HG02885 (cell line): ENCODE results near the gene CIB4.

ENCODE experiments used
- ATAC-seq: cut with Tn5 transposase; IDR thresholded peaks from one replicate; pipeline ENCODE4 v1.9.1; 2021; ENCODE audit warnings: mild to moderate bottlenecking; ENCODE audit not compliant: unreplicated experiment, poor library complexity

Gene CIB4

GRCh38 chr2:26612522-26613240 is 28.5 kb downstream of the CIB4 start:
- no peak for ATAC-seq

GRCh38 chr2:26612034-26612433 is 29.1 kb downstream of the CIB4 start:
- ATAC-seq: no peak

DNA sequence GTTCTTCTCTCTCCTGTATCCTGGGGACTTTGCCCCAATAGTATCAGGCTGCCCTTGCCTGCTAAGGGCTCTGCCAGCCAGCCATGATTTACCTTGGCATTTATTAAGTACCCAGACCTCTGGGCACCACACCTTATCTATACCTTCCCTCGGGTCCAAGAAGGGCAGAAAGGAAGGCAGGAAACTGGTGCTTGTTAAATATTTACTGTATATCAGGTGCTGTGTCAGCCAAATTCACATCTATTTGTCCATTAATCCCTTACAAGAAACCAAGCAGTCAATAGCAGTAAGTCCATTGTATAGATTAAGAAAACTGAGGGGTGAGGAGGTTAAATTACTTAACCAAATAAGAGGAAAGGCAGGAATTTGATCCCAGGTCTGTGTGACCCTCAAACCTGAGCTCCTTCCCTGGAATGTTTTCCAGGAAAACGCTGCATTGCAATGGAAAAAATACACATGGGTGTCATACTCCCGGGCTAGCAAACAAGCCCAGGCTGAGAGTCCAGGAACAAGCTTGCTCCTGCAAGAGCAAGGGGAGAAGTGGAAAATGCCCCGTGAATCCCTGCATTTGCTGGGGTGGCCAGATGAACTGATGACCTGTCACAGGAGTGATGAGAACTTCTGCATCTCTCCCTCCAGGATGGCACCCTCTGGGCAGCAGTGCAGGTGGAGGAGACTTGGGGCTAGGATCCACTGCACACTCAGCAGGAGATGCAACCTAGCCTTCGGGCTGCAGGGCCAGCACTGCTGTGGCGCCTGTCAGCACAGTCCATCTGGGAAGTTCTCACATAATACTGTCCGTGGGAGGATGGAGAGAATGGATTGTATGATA is 30.4 kb downstream of the CIB4 start:
- ATAC-seq: no peak

DNA sequence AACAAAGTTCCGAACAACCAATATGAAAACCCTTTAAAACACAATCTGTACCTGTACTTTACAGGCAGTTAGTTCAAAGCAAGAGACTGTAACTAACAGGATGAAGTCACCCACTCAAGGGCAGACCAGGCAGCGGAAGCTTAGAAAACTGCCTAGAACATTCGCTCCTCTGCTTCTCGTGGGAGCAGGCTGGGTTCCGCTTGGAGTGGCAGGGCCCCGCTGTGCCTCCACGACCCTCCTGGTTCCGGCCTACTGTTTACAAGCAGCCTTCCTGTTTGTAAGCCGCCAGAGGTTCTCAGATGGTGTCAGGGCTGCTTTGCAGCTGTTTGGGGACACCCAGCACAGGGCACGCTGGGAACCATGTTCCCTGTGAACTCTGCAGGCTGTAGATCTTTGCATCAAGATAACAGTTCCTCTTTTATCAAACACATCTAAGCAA is 31.3 kb downstream of the CIB4 start:
- no peak for ATAC-seq

GRCh38 chr2:26609205-26609631 is 31.9 kb downstream of the CIB4 start:
- no peak for ATAC-seq

DNA sequence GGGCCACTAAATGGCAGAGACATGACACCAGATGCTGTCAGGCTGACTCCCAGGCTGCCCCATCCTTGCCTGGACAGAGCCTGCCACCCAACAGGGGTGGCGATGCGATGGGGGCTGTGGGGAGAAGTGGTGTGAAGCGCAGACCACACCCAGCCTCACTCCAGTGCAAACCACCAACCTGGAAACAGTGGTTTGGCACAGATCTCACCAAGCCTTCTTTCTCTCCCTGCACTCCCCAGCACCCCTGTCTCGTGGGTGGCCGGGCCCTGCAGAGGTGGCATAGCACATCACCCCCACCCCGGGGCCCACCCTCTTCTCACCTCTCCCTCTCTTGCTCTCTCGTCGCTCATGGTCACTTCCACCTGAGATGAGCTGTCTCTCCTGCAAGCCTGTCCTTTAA is 32.6 kb downstream of the CIB4 start:
- no peak for ATAC-seq

DNA sequence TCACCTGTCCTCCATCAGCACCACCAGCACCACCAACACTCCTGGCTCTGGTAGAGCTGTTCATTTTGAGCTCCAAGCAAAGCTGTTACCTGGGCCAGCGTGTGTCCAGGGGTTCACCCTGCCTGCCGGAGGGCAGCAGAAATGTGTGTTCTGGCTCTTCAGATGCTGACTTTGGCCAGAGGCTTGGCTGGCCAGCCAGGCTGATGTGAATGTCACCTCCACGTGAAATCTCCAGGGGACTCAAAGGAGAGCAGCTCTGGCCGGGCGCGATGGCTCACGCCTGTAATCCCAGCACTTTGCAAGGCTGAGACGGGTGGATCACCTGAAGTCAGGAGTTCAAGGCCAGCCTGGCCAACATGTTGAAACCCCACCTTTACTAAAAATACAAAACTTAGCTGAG is 33.5 kb downstream of the CIB4 start:
- ATAC-seq: no peak

GRCh38 chr2:26606847-26607190 is 34.3 kb downstream of the CIB4 start:
- no peak for ATAC-seq

DNA sequence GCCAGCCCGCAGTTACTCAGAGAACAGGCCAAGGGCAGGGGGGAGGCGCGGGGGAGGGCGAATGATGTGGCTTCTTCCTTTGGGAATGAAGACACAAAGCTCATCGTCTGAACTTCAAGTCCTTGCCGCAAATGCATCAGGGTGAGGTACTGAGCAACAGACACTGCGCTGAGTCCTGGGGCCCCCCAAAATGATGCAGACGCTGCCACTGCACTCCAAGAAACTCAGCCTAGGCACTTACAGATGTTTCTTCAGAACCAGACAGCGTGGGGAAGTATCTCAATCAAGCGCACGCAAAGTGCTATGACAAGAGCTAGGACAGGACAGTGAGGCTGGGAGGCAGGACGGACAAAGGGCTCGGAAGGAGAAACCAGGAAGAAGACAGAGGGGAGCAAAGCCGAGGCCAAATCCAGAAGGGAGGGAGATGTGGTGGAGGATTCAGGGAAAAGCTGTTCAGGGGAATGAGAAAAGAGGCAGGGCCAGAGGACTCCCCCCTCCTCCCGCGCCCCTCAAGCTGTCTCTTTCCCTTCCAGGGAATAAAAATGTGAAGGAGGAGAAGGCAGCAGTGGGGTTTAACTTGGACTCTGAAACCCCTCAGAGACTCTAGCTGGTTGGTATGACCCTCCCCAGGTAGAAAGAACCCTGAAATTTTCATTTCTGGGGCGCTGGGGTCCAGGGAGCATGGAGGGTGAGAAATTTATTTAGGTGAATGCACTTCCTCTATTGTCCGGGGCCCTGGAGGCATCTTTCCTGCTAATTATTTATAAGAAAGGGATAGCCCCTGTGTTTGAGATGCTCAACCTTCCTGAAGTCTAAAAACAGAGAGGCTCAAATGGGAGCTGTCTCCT is 34.9 kb downstream of the CIB4 start:
- no peak for ATAC-seq

DNA sequence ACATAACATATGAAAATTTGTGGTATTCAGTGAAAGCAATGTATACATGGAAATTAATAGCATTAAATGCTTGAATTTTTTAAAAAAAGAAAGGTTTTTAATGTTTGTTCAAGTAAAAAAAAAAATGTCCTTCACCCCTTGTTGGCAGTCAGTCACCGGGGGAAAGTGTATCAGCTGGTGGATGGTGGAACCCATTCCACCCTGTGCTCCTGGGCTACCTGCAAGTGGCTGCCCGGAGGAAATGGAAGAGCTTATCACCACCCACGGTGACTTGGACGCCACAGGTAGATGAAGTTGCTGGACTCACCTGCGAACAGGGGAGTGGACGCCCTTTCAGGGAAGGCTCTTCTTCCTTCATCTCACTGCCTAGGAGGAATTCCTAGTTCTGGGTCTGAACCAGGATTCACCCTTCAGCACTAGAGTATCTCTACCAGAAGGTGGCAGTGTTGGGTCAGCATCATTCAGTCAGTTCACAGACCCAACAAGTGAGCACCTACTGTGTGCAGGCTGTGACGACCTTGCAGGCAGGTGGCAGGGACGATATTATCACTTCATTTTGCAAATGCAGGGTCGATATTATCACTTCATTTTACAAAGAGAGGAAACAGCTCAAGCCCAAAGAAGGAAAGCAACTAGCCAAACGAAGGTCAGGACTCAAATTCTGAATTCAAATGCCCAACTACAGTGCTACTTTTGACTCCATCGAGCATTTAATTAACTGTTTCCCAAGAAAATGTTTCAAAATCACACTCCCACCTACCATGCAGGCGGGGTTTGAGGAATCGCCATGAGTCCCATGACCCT is 35.8 kb downstream of the CIB4 start:
- no peak for ATAC-seq

- no peak for ATAC-seq
Measured at GRCh38 chr2:26602575-26602974, 38.6 kb downstream of the CIB4 start.

DNA sequence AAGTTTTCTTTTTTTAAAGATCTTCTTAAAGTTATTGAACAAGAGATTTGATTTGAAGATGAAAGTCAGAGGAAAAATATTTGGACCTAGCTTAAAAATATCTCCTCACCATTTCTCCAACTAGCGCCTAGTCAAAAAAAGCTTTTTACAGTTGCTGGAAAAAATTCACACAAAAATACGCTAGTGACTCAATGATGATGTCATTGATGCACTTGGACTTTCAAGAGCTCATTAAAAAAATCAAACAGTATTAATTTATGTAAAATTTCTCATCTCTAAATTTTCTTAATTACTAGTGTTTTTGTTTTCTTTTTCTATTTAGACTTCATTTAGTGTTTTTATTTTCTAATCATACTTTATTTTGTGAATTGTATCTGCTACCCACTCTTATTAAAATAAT is 41.8 kb downstream of the CIB4 start:
- no peak for ATAC-seq

DNA sequence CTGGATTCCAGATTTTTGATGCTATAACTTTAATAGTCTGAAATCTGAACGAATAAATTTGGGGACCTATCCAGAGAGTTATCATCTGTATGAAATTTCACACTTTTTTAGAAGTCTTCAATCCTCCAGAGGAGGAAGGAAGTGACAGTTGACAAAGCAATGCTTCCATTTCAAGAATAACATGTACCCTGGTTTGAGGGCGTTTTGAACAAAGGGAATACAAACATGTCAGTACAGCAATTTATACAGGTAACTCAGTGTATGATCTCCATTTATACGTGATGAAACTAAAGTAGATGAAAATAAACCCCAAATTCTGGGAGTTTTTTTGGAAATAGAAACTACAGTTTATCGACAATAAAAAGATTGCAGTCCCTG is 42.2 kb downstream of the CIB4 start:
- no peak for ATAC-seq

DNA sequence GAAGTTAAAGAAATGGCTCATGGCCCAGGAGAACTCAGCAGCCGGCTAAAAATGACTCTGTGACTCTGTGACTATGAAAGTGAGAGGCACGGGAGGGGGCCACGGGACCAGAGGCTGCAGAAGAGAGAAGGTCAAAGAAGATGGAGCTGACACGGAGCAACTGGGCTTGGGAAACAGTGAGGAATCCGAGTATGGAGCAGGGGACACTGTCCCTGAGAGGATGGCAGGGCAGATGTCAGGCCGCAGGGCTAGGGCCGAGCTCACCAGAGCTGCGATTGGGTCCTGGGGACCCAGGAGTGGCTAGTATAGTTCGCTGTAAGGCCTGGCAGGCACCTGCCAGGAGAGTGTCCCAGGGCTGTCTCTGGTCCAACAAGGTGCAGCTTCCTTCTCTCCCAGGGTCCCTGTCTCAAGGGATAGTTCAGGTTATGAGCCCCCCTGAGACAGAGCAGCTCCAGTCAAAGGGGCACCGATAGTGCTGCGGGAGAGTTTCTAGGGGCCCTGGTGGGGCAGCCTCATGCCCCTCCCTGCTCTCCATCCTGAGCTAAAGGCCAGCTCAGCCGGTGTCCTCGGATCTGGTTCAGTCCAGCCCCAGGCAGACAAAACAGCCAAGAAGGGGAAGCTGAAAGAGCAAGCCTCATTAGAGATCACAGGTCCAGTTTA is 42.7 kb downstream of the CIB4 start:
- no peak for ATAC-seq

DNA sequence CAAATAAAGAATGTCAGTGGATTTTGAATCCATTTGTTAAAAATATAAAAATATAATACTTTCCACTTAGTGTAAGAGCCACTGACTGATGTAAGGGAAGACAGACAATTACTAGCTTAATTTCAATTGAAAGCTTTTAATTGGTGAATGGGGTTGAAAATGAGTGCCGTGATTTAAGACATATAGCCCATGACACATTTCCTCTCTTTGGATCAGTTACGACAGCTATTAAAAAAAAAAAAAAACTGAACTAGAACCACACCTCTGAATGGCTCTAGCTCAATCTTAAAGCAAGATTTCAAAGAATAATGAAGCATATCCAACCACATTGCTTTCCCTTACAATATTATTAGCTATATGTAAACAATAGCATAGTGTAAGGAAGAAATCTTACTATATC is 44.0 kb downstream of the CIB4 start:
- no peak for ATAC-seq

GRCh38 chr2:26595146-26595545 is 46.0 kb downstream of the CIB4 start:
- no peak for ATAC-seq

DNA sequence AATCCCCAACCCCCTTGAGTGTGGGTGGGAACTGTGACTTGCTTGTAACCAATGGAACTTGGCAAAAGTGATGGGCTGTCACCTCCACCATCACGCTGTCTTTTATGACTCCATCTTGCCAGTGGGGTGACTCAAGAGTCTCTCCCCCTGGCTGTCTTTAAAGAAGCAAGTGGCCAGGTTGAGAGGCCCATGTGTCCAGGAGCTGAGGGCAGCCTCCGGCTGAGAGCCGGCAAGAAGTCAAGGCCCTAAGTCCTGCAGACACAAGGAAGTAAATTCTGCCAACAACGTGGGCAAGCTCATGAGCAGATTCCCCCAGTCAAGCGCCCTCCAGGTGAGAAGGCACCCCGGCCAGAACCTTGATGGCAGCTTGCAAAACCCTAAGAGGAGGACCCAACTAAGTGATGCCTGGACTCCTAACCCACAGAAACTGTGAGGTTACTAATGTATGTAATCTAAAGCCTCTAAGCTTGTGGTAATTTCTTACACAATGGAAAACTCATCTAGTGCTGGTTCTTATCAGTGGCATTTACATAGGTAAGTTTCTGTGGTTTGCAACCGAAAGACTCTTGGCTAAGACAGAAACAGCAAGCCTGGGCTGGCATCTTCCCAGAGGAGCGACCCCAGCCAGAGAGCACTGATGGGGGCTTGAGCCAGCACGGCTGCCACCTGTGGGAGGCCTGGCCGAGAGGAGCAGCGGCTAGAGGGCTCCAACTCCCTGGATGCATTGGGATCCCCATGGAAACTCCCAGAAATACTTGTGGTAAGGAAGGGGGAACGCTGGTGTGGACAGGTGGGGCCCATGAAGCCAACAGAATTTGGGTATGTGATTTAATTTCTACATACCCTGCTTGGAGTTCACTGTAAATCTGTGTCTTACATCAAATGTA is 49.3 kb downstream of the CIB4 start:
- ATAC-seq: no peak

DNA sequence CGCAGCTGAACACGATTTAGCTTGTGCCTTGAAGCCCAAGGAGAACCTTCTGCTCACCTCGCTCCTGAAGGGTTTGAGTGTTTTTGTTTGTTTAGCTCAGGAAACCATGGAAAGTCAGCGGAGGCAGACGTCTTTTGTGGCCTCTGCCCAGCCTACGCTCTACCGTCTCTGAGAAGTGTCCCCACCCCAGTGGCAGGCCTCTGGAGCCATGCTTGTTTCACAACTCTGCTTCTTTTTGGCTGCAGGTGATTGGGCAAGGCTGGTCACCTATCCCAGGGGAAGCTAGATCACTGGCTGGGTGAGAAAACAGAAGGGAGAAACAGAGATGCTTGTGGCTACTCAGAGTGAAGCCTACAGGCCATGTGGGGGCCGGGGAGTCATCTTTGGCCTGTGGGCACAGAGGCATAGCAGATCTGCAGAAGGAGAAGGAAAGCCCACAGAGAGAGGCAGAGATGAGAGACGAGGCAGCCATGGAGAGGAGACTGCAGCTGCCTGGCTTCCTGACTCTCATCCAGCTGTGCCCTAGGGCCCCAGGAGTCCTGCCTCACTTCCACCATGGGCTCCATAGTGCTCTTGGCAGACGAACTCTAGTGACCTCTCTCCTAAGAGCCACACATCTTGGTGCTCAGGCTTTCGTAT is 50.1 kb downstream of the CIB4 start:
- ATAC-seq: no peak
